SK-N-SH (cell line): ENCODE measurements around the gene DEFB124. TPM values are rescaled to one million over a fixed set of nuclear protein-coding genes. Genes with fewer than 3 reads are reported as not detected.

Experiments
- CTCF ChIA-PET: fragments of 300-600, 350-600 bp; formaldehyde crosslinking; extraction: SDS; loops from one replicate; lab custom pipeline; 2021; lab: Yijun Ruan, JAX
- POLR2A ChIA-PET: fragments of 350-600 bp; sonication (Branson Sonifier 250); formaldehyde crosslinking; extraction: SDS; loops from one replicate; lab custom pipeline; 2020; ENCODE audit warnings: antibody characterized with exemption, inconsistent platforms; lab: Yijun Ruan, JAX
- DNase-seq: peaks from one replicate; pipeline ENCODE4 v3.0.0; 2012
- H2AFZ ChIP-seq: fragments of 200-600 bp; sonication (generic); 2 replicates; pipeline ENCODE4 v1.8.1; 2016; ENCODE audit warnings: antibody characterized with exemption, mild to moderate bottlenecking, low read depth
- H3F3A ChIP-seq: fragments of 200-600 bp; sonication (generic); replicated peaks from 2 replicates; pipeline ENCODE3; 2016; ENCODE audit warnings: antibody characterized with exemption, mild to moderate bottlenecking; ENCODE audit not compliant: insufficient read depth
- H3K27ac ChIP-seq, 2 experiments: fragments of 200-500 bp in 1 of 2; fragments of 200-600 bp in 1 of 2; sonication (Bioruptor generic) in 1 of 2; sonication (generic), shearing (Covaris generic) in 1 of 2; 2 replicates each; pipeline versions ENCODE4 v1.5.1 to v1.6.1; 2014 to 2016; ENCODE audit warnings: low read depth in 2 of 2, inconsistent platforms in 1 of 2, low read length in 1 of 2, mild to moderate bottlenecking in 1 of 2, mixed read lengths in 1 of 2
- H3K27me3 ChIP-seq: fragments of 200-600 bp; sonication (generic), shearing (Covaris generic); 2 replicates; pipeline ENCODE4 v1.6.1; 2016; ENCODE audit warnings: mixed run types; ENCODE audit not compliant: insufficient read depth
- H3K36me3 ChIP-seq, 2 experiments: fragments of 200-500 bp in 1 of 2; fragments of 200-600 bp in 1 of 2; sonication (Bioruptor generic) in 1 of 2; sonication (generic) in 1 of 2; replicated peaks in 1 of 2; 2 replicates each; pipeline versions ENCODE3 to v1.5.1; 2014 to 2016; ENCODE audit warnings: low read length in 1 of 2, mild to moderate bottlenecking in 1 of 2; ENCODE audit not compliant: insufficient read depth in 2 of 2, control insufficient read depth in 1 of 2
- H3K4me1 ChIP-seq, 2 experiments: fragments of 200-500 bp in 1 of 2; fragments of 200-600 bp in 1 of 2; sonication (Bioruptor generic) in 1 of 2; sonication (generic), shearing (Covaris generic) in 1 of 2; 2 replicates each; pipeline versions ENCODE4 v1.5.1 to v1.6.1; 2014 to 2016; ENCODE audit warnings: low read depth in 1 of 2, low read length in 1 of 2, mixed run types in 1 of 2; ENCODE audit not compliant: insufficient read depth in 2 of 2, control insufficient read depth in 1 of 2
- H3K4me2 ChIP-seq: fragments of 200-600 bp; sonication (generic), shearing (Covaris generic); 2 replicates; pipeline ENCODE4 v1.6.1; 2017; ENCODE audit warnings: mixed run types
- H3K4me3 ChIP-seq, 2 experiments: fragments of 200-500 bp in 1 of 2; fragments of 200-600 bp in 1 of 2; sonication (Bioruptor generic) in 1 of 2; sonication (generic), shearing (Covaris generic) in 1 of 2; 2 replicates each; pipeline versions ENCODE4 v1.5.1 to v1.8.1; 2014 to 2016; ENCODE audit warnings: low read depth in 2 of 2, inconsistent platforms in 1 of 2, low read length in 1 of 2, mild to moderate bottlenecking in 1 of 2, mixed read lengths in 1 of 2, moderate library complexity in 1 of 2
- H3K79me2 ChIP-seq: fragments of 200-600 bp; sonication (generic); 2 replicates; pipeline ENCODE4 v1.8.1; 2017; ENCODE audit warnings: mild to moderate bottlenecking; ENCODE audit not compliant: insufficient read depth
- H3K9ac ChIP-seq: fragments of 200-600 bp; sonication (generic); 2 replicates; pipeline ENCODE4 v1.6.1; 2017; ENCODE audit warnings: mixed run types
- H3K9me2 ChIP-seq: fragments of 200-600 bp; sonication (generic); 2 replicates; pipeline ENCODE4 v1.6.1; 2017; ENCODE audit warnings: mixed run types
- H3K9me3 ChIP-seq: fragments of 200-600 bp; sonication (generic); 2 replicates; pipeline ENCODE4 v1.6.1; 2017; ENCODE audit warnings: mixed run types, mild to moderate bottlenecking, moderate library complexity
- H4K20me1 ChIP-seq: fragments of 200-600 bp; sonication (generic); 2 replicates; pipeline ENCODE4 v1.6.1; 2017; ENCODE audit warnings: mild to moderate bottlenecking, mixed run types; ENCODE audit not compliant: insufficient read depth
- CHD2 ChIP-seq: fragments of 150-350 bp; IDR thresholded peaks from 2 replicates; pipeline ENCODE4 v1.6.1; 2018; ENCODE audit warnings: low read length; ENCODE audit not compliant: partially characterized antibody
- EZH2phosphoT487 ChIP-seq: fragments of 200-600 bp; sonication (generic); IDR thresholded peaks from 2 replicates; pipeline ENCODE4 v1.6.1; 2017; ENCODE audit warnings: low read depth, mixed run types, mild to moderate bottlenecking, antibody characterized with exemption, moderate library complexity, borderline replicate concordance
- FOXM1 ChIP-seq: IDR thresholded peaks from 2 replicates; pipeline ENCODE4 v1.4.0; 2012; ENCODE audit warnings: low read depth, mild to moderate bottlenecking
- GABPA ChIP-seq: IDR thresholded peaks from 2 replicates; pipeline ENCODE4 v1.4.0; 2012; ENCODE audit warnings: low read depth, mild to moderate bottlenecking
- GATA2 ChIP-seq: sonication (generic); formaldehyde crosslinking; IDR thresholded peaks from 2 replicates; pipeline ENCODE4 v1.5.0; 2020; ENCODE audit warnings: mild to moderate bottlenecking, missing genetic modification reagents
- JUND ChIP-seq: IDR thresholded peaks from 2 replicates; pipeline ENCODE4 v1.4.0; 2012
- NFIC ChIP-seq: IDR thresholded peaks from 2 replicates; pipeline ENCODE4 v1.4.0; 2012; ENCODE audit warnings: borderline replicate concordance
- NRF1 ChIP-seq: IDR thresholded peaks from 2 replicates; pipeline ENCODE4 v1.6.1; 2012; ENCODE audit warnings: low read depth, mild to moderate bottlenecking, low read length
- POLR2AphosphoS5 ChIP-seq: IDR thresholded peaks from 2 replicates; pipeline ENCODE4 v1.6.1; 2012; ENCODE audit warnings: low read depth, low read length
- RFX5 ChIP-seq: IDR thresholded peaks from 2 replicates; pipeline ENCODE4 v1.6.1; 2012; ENCODE audit warnings: mild to moderate bottlenecking, improper control_type of control experiment, low read length
- RXRA ChIP-seq: IDR thresholded peaks from 2 replicates; pipeline ENCODE4 v1.4.0; 2012; ENCODE audit warnings: low read depth, mild to moderate bottlenecking, borderline replicate concordance
- TAF1 ChIP-seq: IDR thresholded peaks from 2 replicates; pipeline ENCODE4 v1.6.1; 2012; ENCODE audit warnings: low read depth, mild to moderate bottlenecking, low read length, moderate library complexity, borderline replicate concordance
- TEAD4 ChIP-seq: IDR thresholded peaks from 2 replicates; pipeline ENCODE4 v1.4.0; 2012; ENCODE audit warnings: mild to moderate bottlenecking, borderline replicate concordance; ENCODE audit not compliant: insufficient read depth
- YY1 ChIP-seq: IDR thresholded peaks from 2 replicates; pipeline ENCODE4 v1.4.0; 2012; ENCODE audit warnings: low read depth, mild to moderate bottlenecking
- WGBS: methylation state at CpG from one replicate; pipeline ENCODE4 v1.1.6; 2017; ENCODE audit warnings: low lambda C conversion rate; 5-methylcytosine and 5-hydroxymethylcytosine counted together
- polyA plus RNA-seq, 3 experiments: library from polyadenylated mRNA; depleted of rRNA; stranded (reverse); fragments of >200 nt; gene quantifications; 2 replicates each; pipeline ENCODE4 v1.2.3, GENCODE V29; 2012
- TF ChIP-seq, protein P1 (sequence below): IDR thresholded peaks from 2 replicates; pipeline ENCODE4 v1.4.0; 2012; ENCODE audit warnings: low read depth, borderline replicate concordance
- TF ChIP-seq, protein P2 (sequence below): fragments of 200-600 bp; sonication (generic); IDR thresholded peaks from 2 replicates; pipeline ENCODE4 v1.6.1; 2017; ENCODE audit warnings: antibody characterized with exemption, mild to moderate bottlenecking, moderate library complexity
- TF ChIP-seq, protein P3 (sequence below): fragments of 150-350 bp; IDR thresholded peaks from 2 replicates; pipeline ENCODE4 v1.6.1; 2016; ENCODE audit warnings: mild to moderate bottlenecking, low read depth, low read length
- TF ChIP-seq, protein P4 (sequence below): IDR thresholded peaks from 2 replicates; pipeline ENCODE4 v1.4.0; 2012; ENCODE audit warnings: low read depth

Gene DEFB124
- polyA plus RNA-seq, 1 of the 3 experiments (the other 2 are of a cell fraction), result 0.26 TPM

DNA sequence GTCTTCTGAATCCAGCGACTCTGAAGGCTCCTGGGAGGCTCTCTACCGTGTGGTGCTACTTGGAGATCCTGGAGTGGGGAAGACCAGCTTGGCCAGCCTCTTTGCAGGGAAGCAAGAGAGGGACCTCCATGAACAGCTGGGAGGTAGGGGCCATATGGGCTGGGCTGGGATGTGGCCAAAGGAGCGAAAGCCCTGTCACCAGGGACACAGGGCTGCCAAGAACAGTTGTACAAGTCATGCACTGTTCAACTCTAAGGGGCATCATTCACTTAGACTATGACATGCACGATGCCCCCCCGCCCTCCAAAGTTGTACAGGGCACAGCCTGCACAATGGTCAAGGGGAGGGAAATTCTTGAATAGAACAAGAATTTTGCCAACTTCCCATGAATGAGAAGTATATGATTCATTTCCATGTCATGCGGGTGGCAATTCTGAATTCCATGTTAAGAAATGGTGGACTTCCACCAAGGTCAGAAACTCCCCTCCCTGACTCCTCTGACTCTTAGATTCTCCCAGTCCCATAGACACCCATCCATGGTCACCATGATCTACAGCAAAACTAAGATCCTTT lies 1.8 kb upstream of the DEFB124 start (continued):
- TF ChIP-seq, protein P1, sequence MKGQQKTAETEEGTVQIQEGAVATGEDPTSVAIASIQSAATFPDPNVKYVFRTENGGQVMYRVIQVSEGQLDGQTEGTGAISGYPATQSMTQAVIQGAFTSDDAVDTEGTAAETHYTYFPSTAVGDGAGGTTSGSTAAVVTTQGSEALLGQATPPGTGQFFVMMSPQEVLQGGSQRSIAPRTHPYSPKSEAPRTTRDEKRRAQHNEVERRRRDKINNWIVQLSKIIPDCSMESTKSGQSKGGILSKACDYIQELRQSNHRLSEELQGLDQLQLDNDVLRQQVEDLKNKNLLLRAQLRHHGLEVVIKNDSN, result no peak
- TF ChIP-seq GATA2 (no peak), EZH2phosphoT487 (no peak), NRF1 (no peak), RXRA (peak; percentile 44; the same call in 1 of the 2 replicates)

DNA sequence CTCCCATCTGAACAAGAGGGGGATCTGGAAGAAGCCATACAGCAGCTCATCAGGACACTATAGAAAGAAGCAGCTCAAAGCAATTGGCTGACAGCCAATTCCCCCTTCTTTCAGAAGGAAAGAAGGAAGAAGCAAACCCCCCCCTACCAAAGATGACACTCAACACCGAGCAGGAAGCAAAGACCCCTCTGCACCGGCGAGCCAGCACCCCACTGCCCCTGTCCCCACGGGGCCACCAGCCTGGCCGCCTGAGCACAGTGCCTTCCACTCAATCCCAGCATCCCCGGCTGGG lies 1.3 kb upstream of the DEFB124 start:
- ChIA-PET CTCF (interaction anchor here (1.0 to 2.8 kb wide), 2 partner anchors 16 to 27 kb away, joined by 3 to 12 read pairs; no protein-coding TSS in a partner anchor), POLR2A (no interaction called here)
- peaks cover 2 to 7% of the 10 kb centered on the region in 2 experiments; a peak in 2 of 4 replicates for H3K4me1 ChIP-seq
- TF ChIP-seq, protein P2, sequence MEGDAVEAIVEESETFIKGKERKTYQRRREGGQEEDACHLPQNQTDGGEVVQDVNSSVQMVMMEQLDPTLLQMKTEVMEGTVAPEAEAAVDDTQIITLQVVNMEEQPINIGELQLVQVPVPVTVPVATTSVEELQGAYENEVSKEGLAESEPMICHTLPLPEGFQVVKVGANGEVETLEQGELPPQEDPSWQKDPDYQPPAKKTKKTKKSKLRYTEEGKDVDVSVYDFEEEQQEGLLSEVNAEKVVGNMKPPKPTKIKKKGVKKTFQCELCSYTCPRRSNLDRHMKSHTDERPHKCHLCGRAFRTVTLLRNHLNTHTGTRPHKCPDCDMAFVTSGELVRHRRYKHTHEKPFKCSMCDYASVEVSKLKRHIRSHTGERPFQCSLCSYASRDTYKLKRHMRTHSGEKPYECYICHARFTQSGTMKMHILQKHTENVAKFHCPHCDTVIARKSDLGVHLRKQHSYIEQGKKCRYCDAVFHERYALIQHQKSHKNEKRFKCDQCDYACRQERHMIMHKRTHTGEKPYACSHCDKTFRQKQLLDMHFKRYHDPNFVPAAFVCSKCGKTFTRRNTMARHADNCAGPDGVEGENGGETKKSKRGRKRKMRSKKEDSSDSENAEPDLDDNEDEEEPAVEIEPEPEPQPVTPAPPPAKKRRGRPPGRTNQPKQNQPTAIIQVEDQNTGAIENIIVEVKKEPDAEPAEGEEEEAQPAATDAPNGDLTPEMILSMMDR, result no peak
- TF ChIP-seq NFIC, result peak; percentile 59
- no peak for TF ChIP-seq CHD2
- TF ChIP-seq YY1, result no peak
- TF ChIP-seq GATA2, result no peak
- no peaks in the 10 kb centered on the region for H4K20me1 ChIP-seq
- H3K36me3 ChIP-seq, result no peaks in the 10 kb centered on the region
- DNase-seq, result no peak
- peak overlapping the region; percentile 98 for H3K4me2 ChIP-seq
- H3K79me2 ChIP-seq, result no peaks in the 10 kb centered on the region; the same call in 1 of the 2 replicates
- H2AFZ ChIP-seq, result no peak overlapping the region
- H3K4me3 ChIP-seq, result peak overlapping the region in 1 of 2 experiments; percentile 56; a peak in 2 of 4 replicates
- H3K9me3 ChIP-seq, result no peaks in the 10 kb centered on the region
- H3K27me3 ChIP-seq, result no peaks in the 10 kb centered on the region
- H3K9me2 ChIP-seq, result no peaks in the 10 kb centered on the region
- no peaks in the 10 kb centered on the region for H3F3A ChIP-seq
- peak overlapping the region; percentile 72; the same call in 1 of the 2 replicates for H3K9ac ChIP-seq
- H3K27ac ChIP-seq, result peak overlapping the region in 1 of 2 experiments; percentile 56; a peak in 2 of 4 replicates
- WGBS, result 29% methylated on average over 6 of the region's 6 CpGs

DNA sequence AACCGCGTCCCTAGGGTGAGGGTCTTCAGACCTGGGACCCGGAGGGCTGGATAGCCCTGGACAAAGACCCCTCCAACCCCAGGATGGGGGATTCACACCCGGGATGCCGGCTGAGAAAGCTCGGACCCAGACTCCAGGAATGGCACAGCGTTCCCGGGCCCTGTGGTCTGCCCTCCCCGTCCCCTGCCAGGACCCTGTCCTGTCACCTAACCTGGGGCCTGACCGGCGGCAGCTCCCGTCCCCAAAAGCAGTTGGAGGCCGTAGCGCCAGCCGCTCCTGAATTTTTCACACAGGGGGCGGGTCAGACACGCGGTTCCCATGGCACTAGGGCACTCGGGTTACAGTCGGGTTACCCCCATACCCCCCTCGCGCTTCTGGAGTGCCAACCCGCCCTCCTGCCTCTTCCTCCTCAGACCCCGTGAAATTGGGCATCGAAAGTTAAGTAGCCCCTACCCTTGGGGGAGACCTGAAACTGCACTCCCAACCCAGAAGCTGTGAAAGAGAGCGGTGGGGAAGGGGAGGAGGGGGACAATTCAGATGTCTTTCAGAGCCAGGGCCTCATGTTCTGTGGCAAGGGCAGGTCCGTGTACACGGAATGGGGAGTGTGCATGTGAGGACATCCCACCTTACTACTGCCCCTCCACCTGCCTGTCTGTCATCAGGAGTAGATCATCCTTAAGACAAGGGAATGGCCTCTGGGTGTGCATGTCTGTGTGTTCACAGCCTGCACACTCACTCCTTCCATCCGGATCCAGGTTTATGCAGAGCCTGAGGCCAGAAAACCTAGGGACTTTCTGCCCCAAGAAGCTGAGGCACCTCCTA lies 756 bp upstream of the DEFB124 start:
- no peaks in the 10 kb centered on the region for H3K36me3 ChIP-seq
- no peaks in the 10 kb centered on the region for H3K9me3 ChIP-seq
- peak overlapping the region; percentile 84 for H2AFZ ChIP-seq
- H3K9me2 ChIP-seq, result no peaks in the 10 kb centered on the region
- no peaks in the 10 kb centered on the region for H4K20me1 ChIP-seq
- H3K4me3 ChIP-seq, result peak overlapping the region; percentile 56 to 75
- no peaks in the 10 kb centered on the region; the same call in 1 of the 2 replicates for H3K79me2 ChIP-seq
- peaks cover 2 to 7% of the 10 kb centered on the region in 2 experiments; a peak in 2 of 4 replicates for H3K4me1 ChIP-seq
- peak overlapping the region in 1 of 2 experiments; percentile 56; a peak in 1 of 4 replicates for H3K27ac ChIP-seq
- ChIA-PET POLR2A (no interaction called here), CTCF (interaction anchor here (1.0 to 2.8 kb wide), 5 partner anchors 15 to 81 kb away, joined by 3 to 12 read pairs (median 4); no protein-coding TSS in a partner anchor)
- no peak for DNase-seq
- peak overlapping the region; percentile 98 for H3K4me2 ChIP-seq
- 12% methylated on average over 14 of the region's 29 CpGs for WGBS
- H3K27me3 ChIP-seq, result no peaks in the 10 kb centered on the region
- H3F3A ChIP-seq, result no peaks in the 10 kb centered on the region
- H3K9ac ChIP-seq, result peak overlapping the region; percentile 72
- TF ChIP-seq TAF1, result no peak
- no peak for TF ChIP-seq NRF1
- TF ChIP-seq JUND, result no peak
- no peak for TF ChIP-seq RFX5
- no peak for TF ChIP-seq GABPA
- TF ChIP-seq, protein P3, sequence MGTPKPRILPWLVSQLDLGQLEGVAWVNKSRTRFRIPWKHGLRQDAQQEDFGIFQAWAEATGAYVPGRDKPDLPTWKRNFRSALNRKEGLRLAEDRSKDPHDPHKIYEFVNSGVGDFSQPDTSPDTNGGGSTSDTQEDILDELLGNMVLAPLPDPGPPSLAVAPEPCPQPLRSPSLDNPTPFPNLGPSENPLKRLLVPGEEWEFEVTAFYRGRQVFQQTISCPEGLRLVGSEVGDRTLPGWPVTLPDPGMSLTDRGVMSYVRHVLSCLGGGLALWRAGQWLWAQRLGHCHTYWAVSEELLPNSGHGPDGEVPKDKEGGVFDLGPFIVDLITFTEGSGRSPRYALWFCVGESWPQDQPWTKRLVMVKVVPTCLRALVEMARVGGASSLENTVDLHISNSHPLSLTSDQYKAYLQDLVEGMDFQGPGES, result no peak
- TF ChIP-seq, protein P2, result no peak
- TF ChIP-seq, protein P4, sequence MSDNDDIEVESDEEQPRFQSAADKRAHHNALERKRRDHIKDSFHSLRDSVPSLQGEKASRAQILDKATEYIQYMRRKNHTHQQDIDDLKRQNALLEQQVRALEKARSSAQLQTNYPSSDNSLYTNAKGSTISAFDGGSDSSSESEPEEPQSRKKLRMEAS, result no peak; the same call in 1 of the 2 replicates
- TF ChIP-seq TEAD4, result no peak
- no peak for TF ChIP-seq POLR2AphosphoS5
- TF ChIP-seq FOXM1, result no peak
